ENCODE measurements around the gene TANGO6. TPM values are rescaled to one million over a fixed set of nuclear protein-coding genes. Genes with fewer than 3 reads are reported as not detected.
"Not testable (repeated sequence)": the region's sequence is repeated elsewhere in the genome, so short reads cannot be mapped to it uniquely, and the experiment has no call there.

The TANGO6 gene
- total RNA-seq, 2 experiments from 2014 or later = 25.2 to 25.7 TPM

- CTCF ChIA-PET = interaction anchor here (2.3 to 6.2 kb wide), 2 partner anchors 13 to 41 kb away, joined by 5 to 91 read pairs; no protein-coding TSS in a partner anchor
- no peak for DNase-seq
- Mint-ChIP-seq H3K4me1 (ENCODE audit: low read depth) (peaks cover 43% of the 10 kb centered on the region), H3K4me3 (no peak overlapping the region), H3K27me3 (no peaks in the 10 kb centered on the region), H3K36me3 (peaks cover 13% of the 10 kb centered on the region), H3K27ac (no peak overlapping the region), H3K9me3 (no peaks in the 10 kb centered on the region)
- POLR2A ChIA-PET = no interaction called here
- intact Hi-C loops (cut with micrococcal nuclease) = loop anchor here (10.0 kb wide), 1 partner anchor 421 kb away; no protein-coding TSS in a partner anchor
Observed at GRCh38 chr16:69126221-69126620, 282.9 kb downstream of the TANGO6 start.

GRCh38 chr16:69126801-69127200, 283.5 kb downstream of the TANGO6 start:
- H3K4me1 Mint-ChIP-seq (ENCODE audit: low read depth) = peaks cover 47% of the 10 kb centered on the region

GRCh38 chr16:69127966-69128510, 284.7 kb downstream of the TANGO6 start:
- H3K9me3 Mint-ChIP-seq = no peaks in the 10 kb centered on the region
- POLR2A ChIA-PET = no interaction called here
- CTCF ChIA-PET = interaction anchor here (0.6 to 1.2 kb wide), 3 partner anchors 22 to 172 kb away, joined by 3 to 4 read pairs (median 4); no protein-coding TSS in a partner anchor
- no peaks in the 10 kb centered on the region for H3K27me3 Mint-ChIP-seq
- intact Hi-C loops (cut with micrococcal nuclease) = loop anchor here (10.0 kb wide), 1 partner anchor 423 kb away; no protein-coding TSS in a partner anchor
- H3K4me1 Mint-ChIP-seq (ENCODE audit: low read depth) = peaks cover 47% of the 10 kb centered on the region
- no peak for DNase-seq
- no peak overlapping the region for H3K4me3 Mint-ChIP-seq
- no peak overlapping the region for H3K27ac Mint-ChIP-seq
- H3K36me3 Mint-ChIP-seq = peaks cover 10% of the 10 kb centered on the region

More at GRCh38 chr16:69126801-69127200, 283.5 kb downstream of the TANGO6 start:
- DNase-seq, POLR2A ChIA-PET, H3K27me3 Mint-ChIP-seq, H3K9me3 Mint-ChIP-seq, H3K4me3 Mint-ChIP-seq, H3K27ac Mint-ChIP-seq: not testable (repeated sequence)
- intact Hi-C loops (cut with micrococcal nuclease) = loop anchor here (10.0 kb wide), 1 partner anchor 422 kb away; no protein-coding TSS in a partner anchor
- peaks cover 11% of the 10 kb centered on the region for H3K36me3 Mint-ChIP-seq
- CTCF ChIA-PET = interaction anchor here (2.3 kb wide), 1 partner anchor 40 kb away, joined by 5 read pairs; no protein-coding TSS in a partner anchor

- Mint-ChIP-seq H3K9me3 (no peaks in the 10 kb centered on the region), H3K4me3 (peak overlapping the region; percentile 97), H3K36me3 (peaks cover 21% of the 10 kb centered on the region), H3K27ac (peak overlapping the region; percentile 91), H3K27me3 (no peaks in the 10 kb centered on the region), H3K4me1 (ENCODE audit: low read depth) (peaks cover 62% of the 10 kb centered on the region)
- ChIA-PET CTCF (interaction anchor here (1.5 to 1.6 kb wide), 2 partner anchors 17 to 610 kb away, joined by 5 to 11 read pairs; no protein-coding TSS in a partner anchor), POLR2A (interaction anchor here (0.7 to 4.3 kb wide), 2 partner anchors 36 to 819 kb away, joined by 3 to 31 read pairs; partner anchors contain the start of genes PRMT7 and SLC7A6OS)
- intact Hi-C loops (cut with micrococcal nuclease) = loop anchor here (5.0 kb wide), 1 partner anchor 603 kb away; no protein-coding TSS in a partner anchor
- DNase-seq = no peak
Observed at GRCh38 chr16:69130461-69130860, 287.1 kb downstream of the TANGO6 start.

DNA sequence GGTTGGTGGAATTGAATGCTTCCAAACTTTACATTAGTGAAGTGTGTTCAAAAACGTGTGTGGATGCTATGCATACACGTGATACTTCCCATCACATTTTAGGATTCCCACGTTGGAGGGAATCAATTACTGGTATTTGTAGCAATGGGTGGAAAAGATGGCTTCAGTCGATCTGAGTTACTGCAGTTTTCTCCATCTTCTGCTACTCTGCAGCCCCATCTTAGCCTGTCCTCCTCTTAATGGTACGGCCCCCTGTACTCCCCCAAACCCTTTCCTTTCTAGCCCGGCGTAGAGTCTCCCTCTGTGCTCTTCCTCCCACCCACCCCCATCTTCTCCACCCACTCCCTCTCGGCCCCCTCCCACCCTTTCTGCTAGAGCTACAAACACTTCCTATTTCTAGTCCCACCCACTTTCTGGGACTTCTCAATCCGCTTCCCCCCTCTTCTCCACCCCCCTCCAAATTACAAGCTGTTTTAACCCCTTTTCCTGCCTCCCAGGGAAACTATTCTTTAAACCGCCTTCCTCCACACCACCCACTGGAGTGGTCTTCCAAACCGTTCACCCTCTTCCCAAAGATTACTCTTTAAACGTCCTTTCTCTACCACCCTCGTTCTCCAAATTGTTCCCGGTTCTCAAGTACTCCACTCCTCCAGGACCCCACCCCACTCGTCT, 288.0 kb downstream of the TANGO6 start:
- ChIA-PET CTCF (no interaction called here), POLR2A (interaction anchor here (4.3 kb wide), 1 partner anchor 35 kb away, joined by 31 read pairs; no protein-coding TSS in a partner anchor)
- H3K36me3 Mint-ChIP-seq = peaks cover 22% of the 10 kb centered on the region
- peak overlapping the region; percentile 91 for H3K27ac Mint-ChIP-seq
- DNase-seq = peak; percentile 17
- H3K4me1 Mint-ChIP-seq (ENCODE audit: low read depth) = peaks cover 62% of the 10 kb centered on the region
- intact Hi-C loops (cut with micrococcal nuclease) = loop anchor here (5.0 kb wide), 1 partner anchor 604 kb away; no protein-coding TSS in a partner anchor
- peak overlapping the region; percentile 97 for H3K4me3 Mint-ChIP-seq
- H3K27me3 Mint-ChIP-seq = no peaks in the 10 kb centered on the region
- H3K9me3 Mint-ChIP-seq = no peaks in the 10 kb centered on the region

DNA sequence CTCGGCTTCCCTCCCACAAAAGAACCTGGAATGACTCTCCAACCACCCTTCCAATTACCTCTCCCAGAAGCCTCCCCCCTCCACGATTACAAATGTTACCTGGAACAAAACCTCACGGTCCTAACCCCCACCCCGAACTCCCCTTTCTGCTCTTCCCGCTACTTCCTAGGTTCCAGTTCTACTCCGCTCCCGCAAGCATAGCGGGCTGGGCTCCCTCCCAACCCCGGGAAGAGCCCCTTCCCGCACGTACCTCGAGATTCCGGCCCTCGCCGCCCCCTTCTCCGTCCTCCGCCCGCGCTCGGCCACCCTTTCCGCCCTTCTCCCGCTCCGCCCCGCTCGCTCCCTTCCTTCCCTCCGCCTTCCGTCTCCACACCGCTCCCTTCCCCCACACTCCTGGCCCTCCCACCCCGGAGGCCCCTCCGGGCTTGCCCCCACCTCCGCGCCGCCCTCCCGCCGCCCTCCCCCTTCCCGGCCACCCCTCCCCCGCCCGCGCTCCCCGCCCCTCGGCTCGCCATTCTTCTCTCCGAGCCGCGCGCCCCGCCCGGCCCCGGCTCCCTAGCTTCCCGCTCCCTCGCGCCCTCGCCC, 288.6 kb downstream of the TANGO6 start:
- Mint-ChIP-seq H3K4me1 (ENCODE audit: low read depth) (peaks cover 62% of the 10 kb centered on the region), H3K4me3 (peak overlapping the region; percentile 97), H3K36me3 (peaks cover 25% of the 10 kb centered on the region), H3K27me3 (no peaks in the 10 kb centered on the region), H3K27ac (peak overlapping the region; percentile 91), H3K9me3 (no peaks in the 10 kb centered on the region)
- intact Hi-C loops (cut with micrococcal nuclease) = loop anchor here (2.0 to 5.0 kb wide), 2 partner anchors 285 to 605 kb away; no protein-coding TSS in a partner anchor
- CTCF ChIA-PET = interaction anchor here (4.0 kb wide), 1 partner anchor 8 kb away, joined by 22 read pairs; no protein-coding TSS in a partner anchor
- DNase-seq = peak; percentile 86
- POLR2A ChIA-PET = interaction anchor here (1.0 to 4.3 kb wide), 3 partner anchors 35 to 180 kb away, joined by 3 to 31 read pairs (median 8); partner anchors contain the start of gene SNTB2

DNA sequence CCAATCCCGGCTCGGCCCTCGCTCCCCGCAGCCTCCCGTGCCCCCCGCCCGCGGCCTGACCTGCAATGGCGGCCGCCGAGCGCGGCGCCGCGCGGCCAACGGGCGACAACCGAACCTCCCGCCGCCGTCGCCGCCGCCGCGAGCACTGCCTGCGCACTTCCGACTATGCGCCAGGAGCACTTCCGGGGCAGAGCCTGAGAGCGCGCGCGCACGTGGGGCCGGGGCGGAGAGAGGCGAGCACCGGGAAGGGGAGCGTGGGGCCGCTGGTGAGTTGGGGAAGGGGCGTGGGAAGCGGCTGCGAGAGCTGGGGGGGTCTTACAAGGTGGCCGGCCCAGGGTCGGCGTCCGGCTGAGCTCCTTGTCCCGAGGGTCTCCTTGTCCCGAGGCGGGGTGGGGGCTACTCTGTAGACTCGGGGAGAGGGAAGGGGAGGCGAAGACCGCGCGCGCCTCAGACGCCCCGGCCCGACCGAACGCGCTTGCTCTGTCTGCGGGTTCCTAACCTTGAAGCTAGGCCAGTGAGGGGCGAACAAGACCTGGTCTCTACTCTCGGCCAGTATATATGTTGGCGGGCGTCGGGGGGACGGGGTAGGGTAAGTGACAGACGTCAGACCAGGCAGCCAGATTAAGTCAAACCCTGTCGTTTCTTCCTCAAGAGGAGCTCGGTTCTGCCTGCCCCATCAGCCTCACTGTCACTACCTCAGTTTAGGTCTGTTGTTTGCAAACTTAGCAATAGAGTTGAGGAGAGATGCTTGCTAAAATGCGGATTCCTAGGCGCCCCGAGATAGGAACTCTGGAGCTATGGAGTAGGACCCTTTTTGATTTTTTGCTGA, 289.3 kb downstream of the TANGO6 start, which contains the start of the genes CHTF8 and UTP4:
CHTF8 (minus strand) TSS at position 165 of the 829 bp plus-strand sequence. CDS start 11,130 bp downstream, outside the sequence.
UTP4 (plus strand) TSS at position 226 of the 829 bp plus-strand sequence. CDS start 811 bp downstream, outside the sequence.
- H3K27ac Mint-ChIP-seq = peak within 1 kb of the TSS; percentile 91
- CTCF ChIA-PET = interaction anchor here (0.6 to 4.0 kb wide), 5 partner anchors 9 to 285 kb away, joined by 3 to 22 read pairs (median 3); no protein-coding TSS in a partner anchor
- intact Hi-C loops (cut with micrococcal nuclease) = loop anchor here (2.0 to 5.0 kb wide), 2 partner anchors 286 to 605 kb away; no protein-coding TSS in a partner anchor
- H3K9me3 Mint-ChIP-seq = no peaks in the 10 kb centered on the region
- peaks cover 27% of the 10 kb centered on the region for H3K36me3 Mint-ChIP-seq
- peak within 1 kb of the TSS; percentile 97 for H3K4me3 Mint-ChIP-seq
- H3K27me3 Mint-ChIP-seq = no peaks in the 10 kb centered on the region
- DNase-seq = peak; percentile 91
- H3K4me1 Mint-ChIP-seq (ENCODE audit: low read depth) = peaks cover 64% of the 10 kb centered on the region
- POLR2A ChIA-PET = interaction anchor here (0.6 to 4.3 kb wide), 9 partner anchors 34 to 432 kb away, joined by 3 to 31 read pairs (median 4); partner anchors contain the start of gene SNTB2

DNA sequence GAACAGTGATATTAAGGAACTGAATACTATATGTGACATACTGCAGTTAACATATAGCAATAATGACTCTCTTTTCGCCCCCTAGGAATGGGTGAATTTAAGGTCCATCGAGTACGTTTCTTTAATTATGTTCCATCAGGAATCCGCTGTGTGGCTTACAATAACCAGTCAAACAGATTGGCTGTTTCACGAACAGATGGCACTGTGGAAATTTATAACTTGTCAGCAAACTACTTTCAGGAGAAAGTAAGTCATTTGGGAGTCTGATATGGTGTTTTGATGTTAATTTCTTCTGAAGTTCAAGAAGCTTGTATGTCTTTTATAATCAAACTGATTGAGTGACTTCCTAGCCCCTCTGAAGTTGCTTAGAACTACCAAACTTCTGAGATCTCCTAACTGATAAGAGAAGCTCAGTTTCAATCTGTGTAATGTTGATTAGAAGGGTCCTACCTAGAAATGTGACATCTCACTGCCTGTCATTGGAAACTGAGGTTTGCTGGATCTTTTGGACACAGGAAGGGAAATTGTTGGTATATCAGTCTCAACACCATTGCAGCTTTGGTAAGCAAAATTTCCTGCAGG, 290.1 kb downstream of the TANGO6 start:
- ChIA-PET POLR2A (interaction anchor here (0.6 to 4.3 kb wide), 8 partner anchors 33 to 431 kb away, joined by 3 to 31 read pairs (median 4); partner anchors contain the start of gene SNTB2), CTCF (interaction anchor here (0.6 to 4.0 kb wide), 5 partner anchors 9 to 286 kb away, joined by 3 to 22 read pairs (median 3); no protein-coding TSS in a partner anchor)
- Mint-ChIP-seq H3K4me3 (peak overlapping the region; percentile 97), H3K27me3 (no peaks in the 10 kb centered on the region), H3K4me1 (ENCODE audit: low read depth) (peaks cover 61% of the 10 kb centered on the region), H3K36me3 (peaks cover 28% of the 10 kb centered on the region), H3K27ac (peak overlapping the region; percentile 89), H3K9me3 (no peaks in the 10 kb centered on the region)
- intact Hi-C loops (cut with micrococcal nuclease) = loop anchor here (2.0 to 5.0 kb wide), 2 partner anchors 287 to 606 kb away; no protein-coding TSS in a partner anchor
- DNase-seq = no peak
